IMR-90 (cell line): ENCODE results near the gene PIK3CG. TPM values are rescaled to one million over a fixed set of nuclear protein-coding genes. Genes with fewer than 3 reads are reported as not detected.

Source experiments
- ATAC-seq: fragments of 200-7000 bp; cut with Tn5 transposase; 2 replicates; pipeline ENCODE4 v1.9.1; 2020; ENCODE audit warnings: low read depth, mild to moderate bottlenecking, moderate library complexity
- BruUV-seq: library from RNA; stranded (reverse); fragments of 400-500 nt; replicated peaks from 2 replicates; lab custom pipeline; 2021; lab: Mats Ljungman, UMichigan
- CTCF ChIA-PET: fragments of 300-600 bp; formaldehyde crosslinking; extraction: SDS; loops from one replicate; lab custom pipeline; 2021; ENCODE audit warnings: antibody characterized with exemption; lab: Yijun Ruan, JAX
- POLR2A ChIA-PET: fragments of 300-600 bp; sonication (Branson Sonifier 250); formaldehyde crosslinking; loops from one replicate; lab custom pipeline; 2022; ENCODE audit warnings: antibody characterized with exemption; ENCODE audit not compliant: unreplicated experiment; lab: Charles Lee
- DNase-seq: peaks from one replicate; pipeline ENCODE4 v3.0.0; 2013
- H2AFZ ChIP-seq: replicated peaks from 2 replicates; pipeline ENCODE3; 2013; ENCODE audit warnings: low read length, mild to moderate bottlenecking; ENCODE audit not compliant: poor library complexity
- H2AK5ac ChIP-seq: 2 replicates; pipeline ENCODE4 v1.6.1; 2013; ENCODE audit warnings: low read depth, low read length, inconsistent platforms
- H2AK9ac ChIP-seq: replicated peaks from 2 replicates; pipeline ENCODE3; 2013; ENCODE audit warnings: mild to moderate bottlenecking, low read depth, low read length, moderate library complexity; ENCODE audit not compliant: poor library complexity
- H2BK120ac ChIP-seq: 2 replicates; pipeline ENCODE4 v1.6.1; 2013; ENCODE audit warnings: low read depth, low read length, inconsistent platforms
- H2BK15ac ChIP-seq: 3 replicates; pipeline ENCODE4 v1.6.1; 2013; ENCODE audit warnings: low read depth, low read length, inconsistent platforms
- H2BK20ac ChIP-seq: 2 replicates; pipeline ENCODE4 v1.6.1; 2013; ENCODE audit warnings: low read depth, mild to moderate bottlenecking, inconsistent platforms, low read length, moderate library complexity
- H2BK5ac ChIP-seq: 2 replicates; pipeline ENCODE4 v1.6.1; 2013; ENCODE audit warnings: mild to moderate bottlenecking, low read depth, low read length, inconsistent platforms; ENCODE audit not compliant: poor library complexity, severe bottlenecking
- H3K14ac ChIP-seq: replicated peaks from 2 replicates; pipeline ENCODE4 v1.6.1; 2013; ENCODE audit warnings: low read depth, low read length, inconsistent platforms
- H3K18ac ChIP-seq: 2 replicates; pipeline ENCODE4 v1.6.1; 2013; ENCODE audit warnings: low read depth, low read length, control low read depth
- H3K23ac ChIP-seq: 2 replicates; pipeline ENCODE4 v1.6.1; 2013; ENCODE audit warnings: low read depth, low read length, inconsistent platforms
- H3K27ac ChIP-seq: 2 replicates; pipeline ENCODE4 v1.5.1; 2013; ENCODE audit warnings: mild to moderate bottlenecking, control low read depth, low read length; ENCODE audit not compliant: insufficient read depth
- H3K27me3 ChIP-seq: 2 replicates; pipeline ENCODE4 v1.6.1; 2013; ENCODE audit warnings: low read length; ENCODE audit not compliant: control insufficient read depth, insufficient read depth
- H3K36me3 ChIP-seq: 2 replicates; pipeline ENCODE4 v1.6.1; 2013; ENCODE audit warnings: low read length, mixed read lengths; ENCODE audit not compliant: control insufficient read depth, insufficient read depth
- H3K4ac ChIP-seq: 2 replicates; pipeline ENCODE4 v1.6.1; 2013; ENCODE audit warnings: low read depth, low read length, inconsistent platforms
- H3K4me1 ChIP-seq: 2 replicates; pipeline ENCODE4 v1.6.1; 2013; ENCODE audit warnings: low read length, mixed read lengths; ENCODE audit not compliant: control insufficient read depth, insufficient read depth
- H3K4me2 ChIP-seq: 2 replicates; pipeline ENCODE4 v1.6.1; 2013; ENCODE audit warnings: low read depth, mild to moderate bottlenecking, control low read depth, low read length, moderate library complexity
- H3K4me3 ChIP-seq: 2 replicates; pipeline ENCODE4 v1.5.1; 2013; ENCODE audit warnings: low read depth, mild to moderate bottlenecking, control low read depth, low read length, moderate library complexity; ENCODE audit not compliant: insufficient read depth
- H3K56ac ChIP-seq: 2 replicates; pipeline ENCODE4 v1.6.1; 2013; ENCODE audit warnings: low read length, inconsistent platforms; ENCODE audit not compliant: insufficient read depth; ENCODE audit errors: extremely low read depth
- H3K79me1 ChIP-seq, 2 experiments: 2 replicates each; pipeline ENCODE4 v1.6.1; 2013; ENCODE audit warnings: low read length in 2 of 2, inconsistent platforms in 1 of 2, low read depth in 1 of 2
- H3K9ac ChIP-seq: 2 replicates; pipeline ENCODE4 v1.6.1; 2013; ENCODE audit warnings: low read depth, low read length, control low read depth
- H3K9me1 ChIP-seq: 2 replicates; pipeline ENCODE4 v1.6.1; 2013; ENCODE audit warnings: low read length, inconsistent platforms; ENCODE audit not compliant: insufficient read depth
- H3K9me3 ChIP-seq: 2 replicates; pipeline ENCODE4 v1.6.1; 2013; ENCODE audit warnings: low read length; ENCODE audit not compliant: control insufficient read depth, insufficient read depth
- H4K20me1 ChIP-seq: 2 replicates; pipeline ENCODE4 v1.6.1; 2013; ENCODE audit warnings: low read length, inconsistent platforms; ENCODE audit not compliant: insufficient read depth
- H4K5ac ChIP-seq: 2 replicates; pipeline ENCODE4 v1.6.1; 2013; ENCODE audit warnings: mild to moderate bottlenecking, low read depth, low read length, control low read depth
- H4K8ac ChIP-seq, 2 experiments: 2 replicates each; pipeline ENCODE4 v1.6.1; 2013; ENCODE audit warnings: low read depth in 2 of 2, low read length in 2 of 2, control low read depth in 1 of 2, inconsistent platforms in 1 of 2
- H4K91ac ChIP-seq: 2 replicates; pipeline ENCODE4 v1.6.1; 2013; ENCODE audit warnings: low read depth, low read length, inconsistent platforms; ENCODE audit not compliant: insufficient read depth
- BHLHE40 ChIP-seq: fragments of 150-350 bp; IDR thresholded peaks from 2 replicates; pipeline ENCODE4 v1.6.1; 2016; ENCODE audit warnings: mild to moderate bottlenecking, low read depth, low read length
- CEBPB ChIP-seq: IDR thresholded peaks from 2 replicates; pipeline ENCODE4 v1.6.1; 2012; ENCODE audit warnings: low read depth, low read length, improper control_type of control experiment
- CHD1 ChIP-seq: IDR thresholded peaks from 2 replicates; pipeline ENCODE4 v1.6.1; 2012; ENCODE audit warnings: low read depth, low read length, improper control_type of control experiment
- CTCF ChIP-seq: conservative IDR thresholded peaks from 2 replicates; pipeline ENCODE4 v1.5.1; 2012; ENCODE audit warnings: mild to moderate bottlenecking, low read depth, low read length, improper control_type of control experiment
- FOS ChIP-seq: fragments of 150-350 bp; IDR thresholded peaks from 2 replicates; pipeline ENCODE4 v1.6.1; 2016; ENCODE audit warnings: low read depth, low read length
- MAFK ChIP-seq: IDR thresholded peaks from 2 replicates; pipeline ENCODE4 v1.6.1; 2012; ENCODE audit warnings: low read depth, low read length, improper control_type of control experiment
- MAZ ChIP-seq: IDR thresholded peaks from 2 replicates; pipeline ENCODE4 v1.6.1; 2012; ENCODE audit warnings: low read depth, mild to moderate bottlenecking, low read length, improper control_type of control experiment, moderate library complexity, borderline replicate concordance
- MXI1 ChIP-seq: IDR thresholded peaks from 2 replicates; pipeline ENCODE4 v1.6.1; 2012; ENCODE audit warnings: low read depth, mild to moderate bottlenecking, low read length, moderate library complexity, borderline replicate concordance
- POLR2A ChIP-seq: IDR thresholded peaks from 2 replicates; pipeline ENCODE4 v1.6.1; 2012; ENCODE audit warnings: mild to moderate bottlenecking, low read depth, low read length
- RCOR1 ChIP-seq: IDR thresholded peaks from 2 replicates; pipeline ENCODE4 v1.6.1; 2012; ENCODE audit warnings: mild to moderate bottlenecking, low read length, improper control_type of control experiment; ENCODE audit not compliant: insufficient replicate concordance
- RFX5 ChIP-seq: IDR thresholded peaks from 2 replicates; pipeline ENCODE4 v1.8.0; 2012; ENCODE audit warnings: low read depth, mild to moderate bottlenecking, low read length, moderate library complexity
- SMC3 ChIP-seq: fragments of 150-350 bp; IDR thresholded peaks from 2 replicates; pipeline ENCODE4 v1.6.1; 2016; ENCODE audit warnings: low read depth, mild to moderate bottlenecking, antibody characterized with exemption, low read length, moderate library complexity
- WGBS, 2 experiments: methylation state at CpG; one replicate each; pipeline versions ENCODE4 v1.1.5 to v1.1.7; 2013; ENCODE audit warnings: missing lambda C conversion rate in 2 of 2; ENCODE audit not compliant: insufficient read length in 1 of 2; ENCODE audit errors: extremely low coverage in 2 of 2; 5-methylcytosine and 5-hydroxymethylcytosine counted together
- dilution Hi-C: fragments of 300-500 bp; cut with HindIII; formaldehyde crosslinking; loops from one replicate; pipeline ENCODE4 v1.14.3; 2018; ENCODE audit warnings: low sequenced_read_pairs; ENCODE audit not compliant: unreplicated experiment
- in situ Hi-C: fragments of 300-500 bp; cut with MboI; formaldehyde crosslinking; loops from 3 replicates; pipeline ENCODE4 v1.14.3; 2019; ENCODE audit warnings: low sequenced_read_pairs, inconsistent platforms, mixed read lengths
- intact Hi-C: fragments of 100-400 bp; cut with micrococcal nuclease; formaldehyde crosslinking; loops from 2 replicates; pipeline ENCODE4 v1.10.0; 2022
- polyA plus RNA-seq, 3 experiments: library from polyadenylated mRNA; depleted of rRNA; stranded (reverse); fragments of >200 nt; gene quantifications; 2 replicates each; pipeline ENCODE4 v1.2.3, GENCODE V29; 2012; ENCODE audit warnings: low replicate concordance in 1 of 3
- total RNA-seq: library from RNA; depleted of rRNA; stranded (reverse); fragments of >200 nt; gene quantifications from 2 replicates; pipeline ENCODE4 v1.2.3, GENCODE V29; 2012

Gene PIK3CG
- total and polyA plus RNA-seq, 2 of the 4 experiments (the other 2 are of a cell fraction), result under 0.01 TPM; not detected in 1

DNA sequence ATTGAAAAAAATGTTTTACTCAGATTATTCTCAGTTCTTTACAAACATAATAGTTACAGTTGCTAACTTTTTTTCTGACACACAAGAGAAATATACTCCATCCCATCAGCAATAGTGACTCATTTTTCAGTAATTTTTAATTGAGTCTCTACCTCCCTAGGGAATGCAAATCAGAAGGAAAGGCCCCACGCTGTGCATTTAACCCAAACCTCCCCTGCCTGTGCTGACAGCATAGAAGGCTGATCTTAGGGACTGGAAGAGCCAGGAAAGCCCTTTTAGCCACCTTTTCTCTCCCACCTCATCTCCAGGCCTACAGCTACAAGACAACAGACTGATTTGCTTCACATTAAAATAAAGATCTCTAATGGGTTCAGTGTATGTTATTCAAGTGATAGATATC is 24.7 kb upstream of the PIK3CG start:
- H2BK120ac ChIP-seq, result peak overlapping the region; percentile 58
- no peaks in the 10 kb centered on the region for H3K9me3 ChIP-seq
- no peak for TF ChIP-seq CEBPB
- no peak for TF ChIP-seq RFX5
- peak; percentile 65 for TF ChIP-seq FOS
- TF ChIP-seq MAZ, result peak; percentile 77
- no peak for TF ChIP-seq MAFK
- no peak for TF ChIP-seq POLR2A
- TF ChIP-seq BHLHE40, result no peak
- no peak for TF ChIP-seq MXI1
- no peak for TF ChIP-seq CHD1
- no peak for TF ChIP-seq RCOR1
- no peak for TF ChIP-seq CTCF
- no peak for TF ChIP-seq SMC3
- ChIA-PET POLR2A (no interaction called here), CTCF (no interaction called here)
- H3K56ac ChIP-seq, result no peak overlapping the region; the same call in 1 of the 2 replicates
- H3K27ac ChIP-seq, result peak overlapping the region; percentile 38
- H3K4me1 ChIP-seq, result peaks cover 2% of the 10 kb centered on the region; the same call in 1 of the 2 replicates
- no peak overlapping the region for H3K4me3 ChIP-seq
- H2BK15ac ChIP-seq, result peak overlapping the region; percentile 81; the same call in 2 of the 3 replicates
- WGBS, 2 experiments, result no CpG with 5 or more reads among the region's 1 CpG
- ATAC-seq (peak; percentile 99), DNase-seq (peak; percentile 83)
- peak overlapping the region; percentile 34; the same call in 1 of the 2 replicates for H3K18ac ChIP-seq
- peak overlapping the region; percentile 48; the same call in 1 of the 2 replicates for H3K9ac ChIP-seq
- peak overlapping the region; percentile 63; the same call in 1 of the 2 replicates for H2BK20ac ChIP-seq
- H4K91ac ChIP-seq, result peak overlapping the region; percentile 54; the same call in 1 of the 2 replicates
- peak overlapping the region; percentile 15 for H2AFZ ChIP-seq
- H3K4ac ChIP-seq, result peak overlapping the region; percentile 33; the same call in 1 of the 2 replicates
- H3K23ac ChIP-seq, result no peak overlapping the region
- H3K14ac ChIP-seq, result 0 out of 2 replicates have a peak overlapping the region, but pooled peaks have one; percentile 10
- no peak overlapping the region for H2AK9ac ChIP-seq
- peak overlapping the region; percentile 75 for H2BK5ac ChIP-seq
- intact Hi-C loops, result no loop called here
- H3K9me1 ChIP-seq, result no peaks in the 10 kb centered on the region
- no peaks in the 10 kb centered on the region for H3K79me1 ChIP-seq
- dilution Hi-C loops, result no loop called here
- no peak overlapping the region for H2AK5ac ChIP-seq
- H3K27me3 ChIP-seq, result no peaks in the 10 kb centered on the region
- in situ Hi-C loops, result no loop called here
- H3K4me2 ChIP-seq, result 0 out of 2 replicates have a peak overlapping the region, but pooled peaks have one; percentile 8
- BruUV-seq, result no TSS peak
- no peaks in the 10 kb centered on the region for H4K20me1 ChIP-seq
- peak overlapping the region; percentile 1 to 54; a peak in 1 of 4 replicates for H4K8ac ChIP-seq
- no peaks in the 10 kb centered on the region for H3K36me3 ChIP-seq
- H4K5ac ChIP-seq, result no peak overlapping the region
